Lower lobe of right lung (tissue), 2 donors: Measurements from ENCODE around the gene TCAIM. TPM values are rescaled to one million over a fixed set of nuclear protein-coding genes. Genes with fewer than 3 reads are reported as not detected.

Source experiments
- ATAC-seq, 2 donors: fragments of 200-7000 bp; cut with Tn5 transposase; one replicate each; pipeline ENCODE4 v1.9.1; 2020 to 2022; ENCODE audit warnings: mild to moderate bottlenecking in 2 of 2, moderate library complexity in 2 of 2
- DNase-seq: peaks from one replicate; pipeline ENCODE4 v3.0.0-alpha.2; 2020
- H3K27ac ChIP-seq: fragments of 200-600 bp; one replicate; pipeline ENCODE4 v1.8.0; 2022
- H3K27me3 ChIP-seq: fragments of 200-600 bp; one replicate; pipeline ENCODE4 v1.8.0; 2022; ENCODE audit warnings: low read depth
- H3K36me3 ChIP-seq: fragments of 200-600 bp; one replicate; pipeline ENCODE4 v1.8.0; 2022; ENCODE audit warnings: mild to moderate bottlenecking
- H3K4me1 ChIP-seq: fragments of 200-600 bp; one replicate; pipeline ENCODE4 v1.8.0; 2022
- H3K4me3 ChIP-seq: fragments of 200-600 bp; one replicate; pipeline ENCODE4 v1.8.0; 2022; ENCODE audit warnings: mild to moderate bottlenecking
- H3K9me3 ChIP-seq: fragments of 200-600 bp; one replicate; pipeline ENCODE4 v1.8.0; 2022
- CTCF ChIP-seq: fragments of 200-600 bp; IDR thresholded peaks from one replicate; pipeline ENCODE4 v1.8.0; 2022; ENCODE audit warnings: antibody characterized with exemption, mild to moderate bottlenecking
- intact Hi-C: fragments of 100-400 bp; cut with DNase I; formaldehyde crosslinking; loops from one replicate; pipeline ENCODE4 v1.11.0; 2022
- total RNA-seq: library from RNA; stranded (reverse); fragmentation: NEBNext Ultra II Directional; extraction: Animal tissue kit (Norgen Biotek cat#: 25700); gene quantifications from one replicate; pipeline ENCODE4 v1.2.1, GENCODE V29; 2021
- donor health status: DM: no; HTN: yes; CAD: no; lungs with severe emphysema.

Gene TCAIM
- total RNA-seq, 1 donor from 2014 or later, result 33.5 TPM

- TF ChIP-seq CTCF, result no peak
- DNase-seq (no peak), ATAC-seq (no peak)
- intact Hi-C loops, result no loop called here
- Histone ChIP-seq H3K36me3 (peaks cover 34% of the 10 kb centered on the region), H3K4me1 (peaks cover 25% of the 10 kb centered on the region), H3K27me3 (no peaks in the 10 kb centered on the region), H3K27ac (peak overlapping the region; percentile 11), H3K9me3 (no peaks in the 10 kb centered on the region), H3K4me3 (no peak overlapping the region)
Observed at GRCh38 chr3:44442596-44443309, 104.2 kb downstream of the TCAIM start.

- ATAC-seq, result no peak
- no peak for DNase-seq
- Histone ChIP-seq H3K4me1 (peaks cover 19% of the 10 kb centered on the region), H3K27ac (no peak overlapping the region), H3K9me3 (no peaks in the 10 kb centered on the region), H3K4me3 (no peak overlapping the region), H3K27me3 (no peaks in the 10 kb centered on the region), H3K36me3 (peaks cover 51% of the 10 kb centered on the region)
- TF ChIP-seq CTCF, result no peak
- intact Hi-C loops, result no loop called here
Observed at GRCh38 chr3:44444437-44444836, 105.9 kb downstream of the TCAIM start.

- peaks cover 58% of the 10 kb centered on the region for H3K36me3 ChIP-seq
- TF ChIP-seq CTCF, result no peak
- no peak overlapping the region for H3K27ac ChIP-seq
- H3K4me3 ChIP-seq, result no peak overlapping the region
- ATAC-seq (no peak), DNase-seq (no peak)
- H3K9me3 ChIP-seq, result no peaks in the 10 kb centered on the region
- intact Hi-C loops, result no loop called here
- peaks cover 14% of the 10 kb centered on the region for H3K4me1 ChIP-seq
- H3K27me3 ChIP-seq, result no peaks in the 10 kb centered on the region
Observed at GRCh38 chr3:44444896-44445691, 106.5 kb downstream of the TCAIM start.

- ATAC-seq, result no peak
- DNase-seq, result no peak
- Histone ChIP-seq H3K36me3 (peaks cover 65% of the 10 kb centered on the region), H3K27ac (no peak overlapping the region), H3K27me3 (no peaks in the 10 kb centered on the region), H3K4me3 (no peak overlapping the region), H3K4me1 (peaks cover 7% of the 10 kb centered on the region), H3K9me3 (no peaks in the 10 kb centered on the region)
- intact Hi-C loops, result no loop called here
- no peak for TF ChIP-seq CTCF
Observed at GRCh38 chr3:44445786-44446185, 107.2 kb downstream of the TCAIM start.

GRCh38 chr3:44446929-44447328 is 108.4 kb downstream of the TCAIM start:
- Histone ChIP-seq H3K27ac (no peak overlapping the region), H3K36me3 (peaks cover 76% of the 10 kb centered on the region), H3K27me3 (no peaks in the 10 kb centered on the region), H3K4me3 (no peak overlapping the region), H3K4me1 (no peaks in the 10 kb centered on the region), H3K9me3 (no peaks in the 10 kb centered on the region)
- TF ChIP-seq CTCF, result no peak
- DNase-seq (no peak), ATAC-seq (no peak)
- intact Hi-C loops, result no loop called here
